ENCODE results near the gene ZNF277. TPM values are rescaled to one million over a fixed set of nuclear protein-coding genes. Genes with fewer than 3 reads are reported as not detected.

The ZNF277 gene
- total RNA-seq, 1 donor from 2014 or later, result 17.0 TPM

Other genes starting within 250 kb of the ZNF277 start
- gene DOCK4, start 296 bp upstream of the ZNF277 start, total RNA-seq, result 6.5 TPM
- 38.3 TPM for gene IFRD1, start 243.8 kb downstream of the ZNF277 start, total RNA-seq